ENCODE data around the gene PHACTR4. TPM values are rescaled to one million over a fixed set of nuclear protein-coding genes. Genes with fewer than 3 reads are reported as not detected.
A peak's percentile ranks its signal among the peaks of the same experiment; 100 is the strongest.

Gene PHACTR4
- total and polyA plus RNA-seq, 10 of the 15 experiments (the other 5 are each of a cell fraction or from before 2014, with no cell fraction given), result 8.9 to 34.2 (median 12.5) TPM

GRCh38 chr1:28518000-28518744, 148.6 kb downstream of the PHACTR4 start (continued):
- TF ChIP-seq PRDM15 (CRISPR knock-in tag; IDR thresholded peaks at IDR 0.05) (no peak), CREM (IDR thresholded peaks at IDR 0.05; ENCODE audit: low read depth) (no peak), PAX5 (IDR thresholded peaks at IDR 0.05; ENCODE audit: borderline replicate concordance, low read depth, low read length) (no peak), SIN3A (IDR thresholded peaks at IDR 0.05; ENCODE audit: low read depth, low read length) (peak; percentile 98), NBN (IDR thresholded peaks at IDR 0.05) (no peak), ZBTB33 (IDR thresholded peaks at IDR 0.05) (no peak), HSF1 (IDR thresholded peaks at IDR 0.05; ENCODE audit: low read depth, low read length) (no peak), KAT2A (conservative IDR thresholded peaks at IDR 0.05; ENCODE audit: control insufficient read depth, low read depth, low read length) (no peak), E2F4 (IDR thresholded peaks at IDR 0.05; ENCODE audit: low read depth, low read length) (peak; percentile 90), MXI1 (IDR thresholded peaks at IDR 0.05; ENCODE audit: low read depth, low read length) (peak; percentile 29), NR2C2 (IDR thresholded peaks at IDR 0.05; ENCODE audit: borderline replicate concordance, control insufficient read depth, insufficient read length, low read depth) (no peak), EP300 (IDR thresholded peaks at IDR 0.05; ENCODE audit: borderline replicate concordance in 1 of 2, control insufficient read depth in 1 of 2, low read depth in 2 of 2, low read length in 2 of 2) (no peak), CEBPB (IDR thresholded peaks at IDR 0.05; ENCODE audit: borderline replicate concordance in 1 of 2, low read depth in 2 of 2, low read length in 2 of 2) (no peak), IRF3 (IDR thresholded peaks at IDR 0.05) (no peak), ASH2L (IDR thresholded peaks at IDR 0.05; ENCODE audit: borderline replicate concordance, low read depth) (peak; percentile 29; the same call in 1 of the 2 replicates)
